Left ventricle myocardium superior (tissue), 1 donor: ENCODE data around the gene CBFA2T2. TPM values are rescaled to one million over a fixed set of nuclear protein-coding genes. Genes with fewer than 3 reads are reported as not detected.
"Not testable (repeated sequence)": the region's sequence is repeated elsewhere in the genome, so short reads cannot be mapped to it uniquely, and the experiment has no call there.

Experiments used
- ATAC-seq: fragments of 200-7000 bp; cut with Tn5 transposase; one replicate; pipeline ENCODE4 v1.9.1; 2020; ENCODE audit warnings: mild to moderate bottlenecking, moderate library complexity
- DNase-seq: peaks from one replicate; pipeline ENCODE4 v3.0.0-alpha.2; 2020
- intact Hi-C: fragments of 100-400 bp; cut with micrococcal nuclease; formaldehyde crosslinking; loops from one replicate; pipeline ENCODE4 v1.11.0; 2022
- long read RNA-seq: library from polyadenylated mRNA; unstranded; transcript quantifications from one replicate; pipeline ENCODE4 v2.0.0, GENCODE V29; 2021
- total RNA-seq: library from RNA; stranded (reverse); fragmentation: NEBNext Ultra II Directional; extraction: Animal tissue kit (Norgen Biotek cat#: 25700); gene quantifications from one replicate; pipeline ENCODE4 v1.2.1, GENCODE V29; 2021
- donor health status: DM: no; HTN: yes; CAD: no; lungs with severe emphysema.

CBFA2T2 gene
- 10.2 TPM for total RNA-seq
- long read RNA-seq, partial matches to known transcripts = 7 of 28 reads
- long read RNA-seq, other reads (novel, unspliced or antisense) = 17 of 28 reads

GRCh38 chr20:33490023-33490933 lies at the start of gene CBFA2T2:
Gene CBFA2T2, plus strand, starts transcription at chr20:33490096. Its CDS starts 172 bp downstream, at chr20:33490268.
- DNase-seq = no peak
- intact Hi-C loops = no loop called here

DNA sequence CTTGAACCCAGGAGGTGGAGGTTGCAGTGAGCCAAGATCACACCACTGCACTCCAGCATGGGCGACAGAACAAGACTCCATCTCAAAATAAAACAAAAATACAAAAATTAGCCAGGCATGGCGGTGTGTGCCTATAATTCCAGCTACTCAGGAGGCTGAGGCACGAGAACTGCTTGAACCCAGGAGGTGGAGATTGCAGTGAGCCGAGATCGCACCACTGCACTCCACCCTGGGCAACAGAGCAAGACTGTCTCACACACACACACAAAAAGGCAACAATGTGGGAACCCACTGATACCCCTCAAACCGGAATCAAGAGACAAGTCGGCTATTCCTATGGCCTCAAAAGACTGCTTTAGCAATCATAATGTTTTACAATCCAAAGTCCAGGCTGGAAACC lies 49.3 kb upstream of the CBFA2T2 start:
- ATAC-seq, intact Hi-C loops, DNase-seq: not testable (repeated sequence)

More at GRCh38 chr20:33490023-33490933, at the start of gene CBFA2T2:
- ATAC-seq = peak; percentile 60

- ATAC-seq = peak; percentile 33
- DNase-seq = peak; percentile 62
- intact Hi-C loops = no loop called here
Measured at GRCh38 chr20:33441142-33441955, 48.5 kb upstream of the CBFA2T2 start.

GRCh38 chr20:33442136-33443005 lies 47.5 kb upstream of the CBFA2T2 start:
- DNase-seq = peak; percentile 45
- intact Hi-C loops = no loop called here
- ATAC-seq = peak; percentile 3

DNA sequence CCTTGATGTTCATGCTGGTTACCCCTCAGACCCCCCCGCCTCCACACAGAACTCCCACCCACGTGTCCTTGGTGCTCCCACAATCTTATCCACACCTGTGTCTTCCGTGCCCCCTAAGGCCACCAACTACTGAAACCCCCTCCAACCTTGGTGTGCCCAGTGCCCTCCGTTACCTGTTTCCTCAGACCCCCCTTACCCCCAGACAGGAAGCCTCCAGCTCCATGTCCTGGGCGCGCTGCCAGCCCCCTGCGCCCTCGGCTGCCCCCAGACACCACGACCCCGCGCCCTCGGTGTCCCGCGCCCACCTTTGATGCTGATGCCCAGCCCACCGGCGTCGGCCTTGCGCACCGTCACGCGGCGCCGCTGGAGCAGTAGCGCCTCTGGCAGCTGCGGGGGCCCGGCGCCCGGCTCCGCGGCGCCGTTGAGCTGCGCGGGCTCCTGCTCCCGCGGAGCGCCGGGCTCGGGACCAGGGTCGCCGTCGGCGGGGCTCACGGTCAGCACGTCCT lies 46.8 kb upstream of the CBFA2T2 start:
- DNase-seq (peak; percentile 68), ATAC-seq (peak; percentile 1)
- intact Hi-C loops = no loop called here

- peak; percentile 86 for ATAC-seq
- intact Hi-C loops = no loop called here
Measured at GRCh38 chr20:33443512-33444239, 46.2 kb upstream of the CBFA2T2 start, which contains the start of gene SNTA1. Gene SNTA1, minus strand, starts transcription at chr20:33443763. Its CDS starts 143 bp downstream, at chr20:33443620.

DNA sequence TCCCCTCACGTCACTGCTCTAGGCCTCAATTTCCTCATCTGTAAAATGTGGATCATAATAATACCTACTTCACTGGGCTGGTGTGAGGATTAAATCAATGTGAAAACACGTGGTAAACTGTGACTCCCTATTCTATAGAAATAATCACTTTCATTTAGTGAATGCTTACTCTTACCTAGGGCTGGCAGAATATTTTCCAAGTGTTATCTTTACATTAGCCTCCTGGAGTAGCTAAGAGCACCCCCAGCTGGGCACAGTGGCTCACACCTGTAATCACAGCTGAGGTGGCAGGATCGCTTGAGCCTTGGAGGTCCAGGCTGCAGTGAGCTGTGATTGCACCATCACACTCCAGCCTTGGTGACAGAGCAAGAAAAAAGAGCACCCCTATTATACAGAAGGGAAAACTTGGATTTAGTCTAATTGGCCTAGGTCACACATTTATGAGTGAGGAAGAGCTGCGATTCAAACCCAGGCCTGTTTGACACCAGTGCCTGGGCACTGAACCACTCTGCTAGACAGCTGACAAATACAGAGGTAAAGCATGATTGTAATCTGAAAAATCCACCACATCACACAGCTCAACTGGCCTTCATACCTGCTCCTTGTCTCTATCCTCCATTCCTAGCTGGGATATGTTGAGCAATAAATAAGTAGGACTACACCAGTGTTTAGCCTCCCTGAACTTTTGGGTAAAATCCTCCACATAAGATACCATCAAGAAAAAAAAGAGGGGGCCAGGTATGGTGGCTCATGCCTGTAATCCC lies 44.9 kb upstream of the CBFA2T2 start:
- peak; percentile 60 for DNase-seq
- peak; percentile 28 for ATAC-seq
- intact Hi-C loops = no loop called here

More at GRCh38 chr20:33443512-33444239, 46.2 kb upstream of the CBFA2T2 start, which contains the start of gene SNTA1:
- DNase-seq = peak; percentile 98

DNA sequence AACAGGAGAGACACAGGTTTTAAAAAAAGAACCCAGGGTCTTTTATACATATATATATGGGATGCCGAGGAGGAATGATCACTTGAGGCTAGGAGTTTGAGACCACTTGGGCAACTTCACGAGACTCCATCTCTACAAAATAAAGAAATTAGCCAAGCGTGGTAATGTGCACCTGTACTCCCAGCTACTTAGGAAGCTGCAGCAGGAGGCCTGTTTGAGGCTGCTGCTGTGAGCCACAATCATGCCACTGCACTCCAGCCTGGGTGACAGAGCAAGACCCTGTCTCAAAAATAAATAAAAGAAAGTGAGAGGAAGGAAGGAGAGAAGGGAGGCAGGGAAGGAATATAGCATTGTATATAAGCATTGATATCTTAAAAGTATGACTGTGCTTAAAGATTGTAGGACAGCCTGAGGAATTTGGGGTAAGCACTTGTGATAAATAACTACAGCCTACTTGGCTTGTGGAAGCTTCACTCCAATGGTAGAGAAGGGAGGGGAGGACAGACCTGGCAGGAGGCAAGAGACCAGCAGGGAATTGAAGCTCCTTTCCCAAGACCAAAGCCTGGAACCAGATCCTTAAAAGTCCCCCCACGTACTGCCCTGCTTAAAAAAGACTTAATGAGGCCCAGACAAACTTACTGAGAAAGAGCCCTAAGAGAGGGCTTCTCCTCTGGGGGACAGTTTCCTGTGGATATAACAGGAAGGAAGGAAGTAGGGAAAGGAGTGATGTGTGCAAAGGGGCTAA lies 43.8 kb upstream of the CBFA2T2 start:
- ATAC-seq = no peak
- intact Hi-C loops = no loop called here
- DNase-seq = no peak

GRCh38 chr20:33450867-33451266 lies 39.0 kb upstream of the CBFA2T2 start:
- DNase-seq (no peak), ATAC-seq (no peak)
- intact Hi-C loops = no loop called here

DNA sequence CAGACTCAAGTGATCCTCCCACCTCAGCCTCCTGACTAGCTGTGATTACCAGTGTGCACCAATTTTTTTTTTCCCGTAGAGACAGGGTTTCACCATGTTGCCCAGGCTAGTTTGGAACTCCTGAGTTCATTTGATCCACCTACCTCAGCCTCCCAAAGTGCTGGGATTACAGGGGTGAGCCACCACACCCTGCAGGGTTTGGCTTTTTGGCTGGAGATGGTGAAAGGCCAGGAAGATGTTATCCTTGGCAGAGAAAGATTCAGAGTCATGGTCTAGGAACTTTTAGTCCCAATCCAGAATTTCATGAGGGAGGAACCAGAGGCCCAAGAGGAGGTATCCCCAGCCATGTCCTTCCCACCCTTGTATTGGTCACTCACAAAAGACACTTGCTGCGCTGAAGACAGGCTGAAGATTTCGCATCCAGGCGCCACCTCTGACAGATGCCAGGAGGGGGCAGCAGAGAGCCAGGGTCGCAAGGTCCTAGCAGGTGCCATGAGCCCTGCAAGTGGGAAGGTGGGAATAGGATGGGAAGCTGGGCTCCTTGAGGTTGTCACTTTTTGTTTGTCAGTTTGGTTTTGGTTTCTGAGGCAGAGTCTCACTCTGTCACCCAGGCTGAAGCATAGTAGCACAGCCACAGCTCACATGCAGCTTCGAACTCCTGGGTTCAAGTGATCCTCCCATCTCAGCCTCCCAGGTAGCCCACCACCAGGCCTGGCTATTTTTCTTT lies 32.8 kb upstream of the CBFA2T2 start:
- intact Hi-C loops = not testable (repeated sequence)
- peak; percentile 95 for ATAC-seq
- peak; percentile 88 for DNase-seq

DNA sequence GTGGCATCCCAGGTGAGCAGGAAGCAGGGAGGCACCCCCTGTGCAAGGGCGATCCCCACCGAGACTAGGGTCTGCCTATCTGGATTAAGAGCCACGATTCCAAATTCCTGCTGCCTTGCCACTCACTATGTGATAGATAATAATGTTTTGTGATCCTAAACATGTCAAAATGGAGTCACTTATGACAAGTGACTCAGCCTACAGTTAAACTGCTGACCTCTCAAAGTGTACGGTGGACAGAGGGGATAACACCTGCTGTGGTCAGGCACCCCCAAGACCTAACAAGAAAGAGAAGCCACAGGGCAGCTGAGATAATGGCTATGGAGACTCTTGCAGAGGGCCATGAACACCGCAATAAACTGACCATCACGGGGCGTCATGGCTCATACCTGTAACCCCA lies 30.3 kb upstream of the CBFA2T2 start:
- intact Hi-C loops = no loop called here
- DNase-seq (no peak), ATAC-seq (no peak)

GRCh38 chr20:33460711-33461110 lies 29.2 kb upstream of the CBFA2T2 start:
- intact Hi-C loops = loop anchor here (5.0 kb wide), 1 partner anchor 192 kb away; no protein-coding TSS in a partner anchor

GRCh38 chr20:33463332-33464101 lies 26.4 kb upstream of the CBFA2T2 start:
- ATAC-seq = peak; percentile 96
- peak; percentile 63 for DNase-seq
- intact Hi-C loops = loop anchor here (5.0 kb wide), 1 partner anchor 189 kb away; no protein-coding TSS in a partner anchor

More at GRCh38 chr20:33460711-33461110, 29.2 kb upstream of the CBFA2T2 start:
- no peak for DNase-seq
- no peak for ATAC-seq

GRCh38 chr20:33464759-33465158 lies 25.1 kb upstream of the CBFA2T2 start:
- intact Hi-C loops = loop anchor here (5.0 kb wide), 1 partner anchor 188 kb away; no protein-coding TSS in a partner anchor
- ATAC-seq, DNase-seq: not testable (repeated sequence)
